K562 treated with DMSO at 1 percent for 4 hours (cell line): ENCODE measurements around the gene PCDHA10. TPM values are rescaled to one million over a fixed set of nuclear protein-coding genes. Genes with fewer than 3 reads are reported as not detected.

ENCODE experiments used
- total RNA-seq: library from RNA; unstranded; fragments of 300-600 nt; gene quantifications from 2 replicates; pipeline ENCODE4 v1.2.3, GENCODE V29; 2022; ENCODE audit not compliant: insufficient read depth

The PCDHA10 gene
- total RNA-seq, 1 experiment from 2014 or later: not detected

Other genes starting within 250 kb of the PCDHA10 start
- 4.9 TPM in 1 of 2 replicates, not detected in the other for gene CD14, start 222.7 kb upstream of the PCDHA10 start, total RNA-seq
- gene TMCO6, start 216.4 kb upstream of the PCDHA10 start, total RNA-seq: 10.4 and 10.7 TPM in 2 replicates
- 172 and 175 TPM in 2 replicates for gene NDUFA2, start 208.3 kb upstream of the PCDHA10 start, total RNA-seq
- gene IK, start 208.1 kb upstream of the PCDHA10 start, total RNA-seq: 149 and 176 TPM in 2 replicates
- gene WDR55, start 191.0 kb upstream of the PCDHA10 start, total RNA-seq: 43.1 and 46.0 TPM in 2 replicates
- gene DND1, start 182.3 kb upstream of the PCDHA10 start, total RNA-seq: 3.3 and 7.0 TPM in 2 replicates
- gene HARS1, start 164.5 kb upstream of the PCDHA10 start, total RNA-seq: 43.5 and 55.6 TPM in 2 replicates
- 10.2 and 15.1 TPM in 2 replicates for gene HARS2, start 164.4 kb upstream of the PCDHA10 start, total RNA-seq
- gene ZMAT2, start 155.4 kb upstream of the PCDHA10 start, total RNA-seq: 34.6 and 43.0 TPM in 2 replicates
- not detected in 2 replicates for gene PCDHA1, start 69.8 kb upstream of the PCDHA10 start, total RNA-seq
- not detected in 2 replicates for gene PCDHA2, start 61.0 kb upstream of the PCDHA10 start, total RNA-seq
- gene PCDHA3, start 54.8 kb upstream of the PCDHA10 start, total RNA-seq: not detected in 2 replicates
- not detected in 2 replicates for gene PCDHA4, start 48.8 kb upstream of the PCDHA10 start, total RNA-seq
- gene PCDHA5, start 34.3 kb upstream of the PCDHA10 start, total RNA-seq: not detected in 2 replicates
- not detected in 2 replicates for gene PCDHA6, start 27.9 kb upstream of the PCDHA10 start, total RNA-seq
- gene PCDHA7, start 21.6 kb upstream of the PCDHA10 start, total RNA-seq: not detected in 2 replicates
- gene PCDHA8, start 14.7 kb upstream of the PCDHA10 start, total RNA-seq: not detected in 2 replicates
- not detected in 2 replicates for gene PCDHA9, start 7.5 kb upstream of the PCDHA10 start, total RNA-seq
- not detected in 2 replicates for gene PCDHA11, start 13.1 kb downstream of the PCDHA10 start, total RNA-seq
- not detected in 2 replicates for gene PCDHA12, start 19.4 kb downstream of the PCDHA10 start, total RNA-seq
- not detected in 2 replicates for gene PCDHA13, start 26.2 kb downstream of the PCDHA10 start, total RNA-seq
- gene PCDHAC1, start 70.4 kb downstream of the PCDHA10 start, total RNA-seq: not detected in 2 replicates
- not detected in 2 replicates for gene PCDHAC2, start 110.6 kb downstream of the PCDHA10 start, total RNA-seq
- gene PCDHB1, start 195.5 kb downstream of the PCDHA10 start, total RNA-seq: not detected in 2 replicates
- not detected in 2 replicates for gene PCDHB2, start 238.7 kb downstream of the PCDHA10 start, total RNA-seq
- not detected in 2 replicates for gene PCDHB3, start 244.6 kb downstream of the PCDHA10 start, total RNA-seq